ENCODE results near the gene MILR1.

GRCh38 chr17:64455993-64456885, 7.3 kb downstream of the MILR1 start:
- TF ChIP-seq CTCF (IDR thresholded peaks at IDR 0.05; ENCODE audit: low read depth, low read length): no peak
- TF ChIP-seq, protein P1, sequence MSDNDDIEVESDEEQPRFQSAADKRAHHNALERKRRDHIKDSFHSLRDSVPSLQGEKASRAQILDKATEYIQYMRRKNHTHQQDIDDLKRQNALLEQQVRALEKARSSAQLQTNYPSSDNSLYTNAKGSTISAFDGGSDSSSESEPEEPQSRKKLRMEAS (IDR thresholded peaks at IDR 0.05; ENCODE audit: low read depth, low read length): no peak
- TF ChIP-seq POLR2A (IDR thresholded peaks at IDR 0.05; ENCODE audit: extremely low read depth, insufficient read length): no peak
